Adrenal gland (tissue), 12 donors: ENCODE results near the gene VSIG10L2. TPM values are rescaled to one million over a fixed set of nuclear protein-coding genes. Genes with fewer than 3 reads are reported as not detected.

Source experiments
- DNase-seq, 7 donors: peaks; one replicate each; pipeline ENCODE4 v3.0.0-alpha.2; 2019 to 2020
- H3K27ac ChIP-seq, 5 donors: fragments of 200-600 bp; sonication (generic) in 4 of 5; 1 replicate in 3 of 5; 2 replicates in 2 of 5; pipeline versions ENCODE4 v1.5.1 to v1.8.0; 2016 to 2020; ENCODE audit warnings: mild to moderate bottlenecking in 1 of 5
- H3K27me3 ChIP-seq: fragments of 200-600 bp; 2 replicates; pipeline ENCODE4 v1.8.0; 2021
- H3K36me3 ChIP-seq, 2 donors: fragments of 200-600 bp; replicated peaks in 1 of 2; 1 replicate in 1 of 2; 2 replicates in 1 of 2; pipeline versions ENCODE4 v1.5.1 to v1.8.0; 2018 to 2022
- H3K4me1 ChIP-seq, 2 donors: fragments of 200-600 bp; replicated peaks in 1 of 2; 1 replicate in 1 of 2; 2 replicates in 1 of 2; pipeline versions ENCODE4 v1.5.1 to v1.8.0; 2018 to 2021
- H3K4me3 ChIP-seq, 4 donors: fragments of 200-600 bp; sonication (generic) in 3 of 4; one replicate each; pipeline ENCODE4 v1.5.1; 2016 to 2018
- H3K9me3 ChIP-seq, 3 donors: fragments of 200-600 bp; sonication (generic) in 1 of 3; replicated peaks in 1 of 3; 1 replicate in 2 of 3; 2 replicates in 1 of 3; pipeline versions ENCODE4 v1.5.1 to v1.8.0; 2016 to 2021
- CTCF ChIP-seq, 6 experiments: fragments of 450-650 bp in 4 of 6; fragments of 200-600 bp in 2 of 6; sonication (generic) in 1 of 6; IDR thresholded peaks; 1 replicate in 5 of 6; 2 replicates in 1 of 6; pipeline versions ENCODE4 v1.5.1 to v1.8.0; 2016 to 2021; ENCODE audit warnings: antibody characterized with exemption in 6 of 6, mild to moderate bottlenecking in 2 of 6, moderate library complexity in 1 of 6
- POLR2A ChIP-seq, 2 donors: fragments of 450-650 bp; IDR thresholded peaks; one replicate each; pipeline ENCODE4 v1.6.1; 2017; ENCODE audit warnings: antibody characterized with exemption in 2 of 2, mild to moderate bottlenecking in 2 of 2, moderate library complexity in 1 of 2
- WGBS, 4 donors: extraction: QIAGEN DNeasy Blood & Tissue Kit in 2 of 4; methylation state at CpG; one replicate each; pipeline versions ENCODE4 v1.1.5 to v1.1.7; 2013 to 2017; 5-methylcytosine and 5-hydroxymethylcytosine counted together
- intact Hi-C, 2 donors: fragments of 100-400 bp; cut with DNase I; formaldehyde crosslinking; loops; one replicate each; pipeline versions ENCODE4 v1.14.1 to v1.15.0; 2022 to 2023
- polyA plus RNA-seq, 3 donors: library from polyadenylated mRNA; stranded (reverse); fragments of 200-250 nt in 2 of 3; fragments of 350-450 nt in 1 of 3; fragmentation: Illumina TruSeq in 1 of 3; extraction: RNeasy Lipid Tissue Mini Kit (QIAGEN cat#74804) in 1 of 3; gene quantifications; one replicate each; pipeline ENCODE4 v1.2.3, GENCODE V29; 2013 to 2014
- total RNA-seq, 9 donors: library from RNA; depleted of rRNA in 4 of 9; stranded (reverse); fragments of >200 nt in 4 of 9; fragments of 120-200 nt in 1 of 9; fragmentation: NEBNext Ultra II Directional in 1 of 9; extraction: Animal tissue kit (Norgen Biotek cat#: 25700) in 1 of 9; gene quantifications; one replicate each; pipeline versions ENCODE4 v1.1.0 to v1.2.4, GENCODE V29; 2013 to 2023
- donor health status: healthy with polysubstance abuse.
- donor health status: Bipolar disorder and iron deficiency.
- donor health status: DM: yes; HTN: yes; CAD: no.
- donor health status: DM: no; HTN: no; CAD: no.
- donor health status: DM: no; HTN: no; CAD: no.
- donor health status: DM: yes; HTN: yes; CAD: no.

The VSIG10L2 gene
- total and polyA plus RNA-seq, 12 donors, result 0.08 to 0.44 TPM; not detected in 10

GRCh38 chr11:125935618-125936199, 10.1 kb upstream of the VSIG10L2 start:
- no peaks in the 10 kb centered on the region for H3K36me3 ChIP-seq
- no peaks in the 10 kb centered on the region for H3K4me1 ChIP-seq
- 70 to 81% (median 74%) methylated on average over 12 of the region's 12 CpGs for WGBS, 4 donors
- peak in 1 of 7 donors; percentile 35 for DNase-seq
- H3K9me3 ChIP-seq, result no peaks in the 10 kb centered on the region
- intact Hi-C loops, result no loop called here
- H3K27ac ChIP-seq, result no peak overlapping the region
- H3K4me3 ChIP-seq, result no peak overlapping the region
- H3K27me3 ChIP-seq, result no peaks in the 10 kb centered on the region
- TF ChIP-seq CTCF (IDR thresholded peaks at IDR 0.05) (no peak), POLR2A (IDR thresholded peaks at IDR 0.05) (no peak)

GRCh38 chr11:125938418-125938817, 7.4 kb upstream of the VSIG10L2 start:
- no peaks in the 10 kb centered on the region for H3K9me3 ChIP-seq
- H3K27me3 ChIP-seq, result no peaks in the 10 kb centered on the region
- TF ChIP-seq POLR2A (IDR thresholded peaks at IDR 0.05) (no peak), CTCF (IDR thresholded peaks at IDR 0.05) (no peak)
- H3K27ac ChIP-seq, result no peak overlapping the region
- no peaks in the 10 kb centered on the region for H3K4me1 ChIP-seq
- no peaks in the 10 kb centered on the region for H3K36me3 ChIP-seq
- 84 to 90% (median 87%) methylated on average over 5 of the region's 5 CpGs for WGBS, 4 donors
- DNase-seq, result peak in 1 of 7 donors; percentile 38
- intact Hi-C loops, result no loop called here
- no peak overlapping the region for H3K4me3 ChIP-seq

- DNase-seq, result peak in 1 of 7 donors; percentile 46
- TF ChIP-seq CTCF (IDR thresholded peaks at IDR 0.05) (no peak), POLR2A (IDR thresholded peaks at IDR 0.05) (no peak)
- Histone ChIP-seq H3K9me3 (no peaks in the 10 kb centered on the region), H3K27ac (peak overlapping the region in 1 of 5 donors; percentile 34), H3K4me3 (no peak overlapping the region), H3K4me1 (no peaks in the 10 kb centered on the region), H3K36me3 (no peaks in the 10 kb centered on the region), H3K27me3 (no peaks in the 10 kb centered on the region)
- WGBS, 4 donors, result 55 to 69% (median 58%) methylated on average over 4 of the region's 4 CpGs
- intact Hi-C loops, result no loop called here
Measured at GRCh38 chr11:125939081-125939521, 6.7 kb upstream of the VSIG10L2 start.

- Histone ChIP-seq H3K9me3 (no peaks in the 10 kb centered on the region), H3K4me3 (no peak overlapping the region), H3K27me3 (no peaks in the 10 kb centered on the region), H3K36me3 (no peaks in the 10 kb centered on the region), H3K27ac (no peak overlapping the region), H3K4me1 (no peaks in the 10 kb centered on the region)
- 90 to 100% (median 96%) methylated on average over 4 of the region's 4 CpGs for WGBS, 4 donors
- TF ChIP-seq POLR2A (IDR thresholded peaks at IDR 0.05), result no peak
- TF ChIP-seq CTCF (IDR thresholded peaks at IDR 0.05), result no peak
- DNase-seq, result peak in 1 of 7 donors; percentile 17
- intact Hi-C loops, result loop anchor here (5.0 to 10.0 kb wide), 2 partner anchors 245 to 252 kb away; no protein-coding TSS in a partner anchor
Measured at GRCh38 chr11:125940145-125940544, 5.7 kb upstream of the VSIG10L2 start.
